Measurements from ENCODE around the gene RRP8.
A peak's percentile ranks its signal among the peaks of the same experiment; 100 is the strongest.

RRP8 gene

DNA sequence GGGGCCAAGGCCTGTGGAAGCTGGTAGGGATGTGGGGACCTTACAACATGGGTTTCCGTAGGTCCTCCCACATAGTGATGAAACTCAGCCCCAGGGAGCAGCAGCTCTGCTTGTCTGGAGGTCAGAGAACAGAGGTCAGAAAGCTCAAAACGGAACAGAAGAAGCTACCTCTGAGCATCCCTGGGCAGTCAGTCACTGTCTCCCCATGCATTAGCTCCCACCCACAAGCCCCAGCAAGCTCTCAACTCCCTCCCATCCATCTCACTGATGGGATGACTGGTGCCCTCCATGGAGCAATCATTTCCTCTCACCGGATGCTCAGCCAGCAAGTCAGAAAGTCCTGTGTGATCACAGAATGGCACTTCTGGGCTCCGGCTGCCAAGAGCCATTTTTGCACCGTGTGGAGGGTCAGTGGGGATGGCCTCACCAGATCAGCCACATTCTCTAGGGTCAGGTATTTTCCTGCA, 13.9 kb upstream of the RRP8 start:
- DNase-seq (ENCODE audit: low read depth) = no peak

DNA sequence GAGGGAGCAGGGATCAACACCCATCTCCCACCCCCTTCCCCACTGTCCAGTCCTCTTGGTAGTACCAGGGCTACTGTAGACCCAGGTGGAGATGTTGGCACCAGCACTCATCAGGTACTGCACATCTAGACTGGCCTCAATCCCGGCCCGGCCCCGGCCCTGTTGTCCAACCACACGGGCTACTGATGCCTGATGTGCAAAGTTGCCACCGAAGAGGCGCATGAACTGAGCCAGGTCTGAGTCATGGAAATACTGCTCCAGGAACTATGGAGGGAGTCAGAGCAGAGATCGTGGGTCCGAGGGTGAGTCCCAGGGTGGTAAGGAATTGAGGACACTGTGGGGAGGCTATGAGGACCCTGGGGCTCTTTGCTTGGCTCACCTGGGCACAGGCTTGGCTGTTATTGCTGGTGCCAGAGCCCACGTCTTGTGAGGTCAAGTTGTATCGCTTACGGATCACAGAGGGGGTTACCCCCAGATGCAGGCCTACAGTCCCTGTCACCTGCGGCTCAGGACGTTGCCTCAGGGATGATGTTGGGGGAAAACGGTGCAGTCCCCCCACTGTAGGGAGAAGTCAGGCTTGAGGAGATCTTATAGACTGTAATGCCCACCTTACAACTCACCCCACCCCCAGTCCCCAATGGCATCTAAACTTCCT, 13.3 kb upstream of the RRP8 start:
- no peak for DNase-seq (ENCODE audit: low read depth)

DNA sequence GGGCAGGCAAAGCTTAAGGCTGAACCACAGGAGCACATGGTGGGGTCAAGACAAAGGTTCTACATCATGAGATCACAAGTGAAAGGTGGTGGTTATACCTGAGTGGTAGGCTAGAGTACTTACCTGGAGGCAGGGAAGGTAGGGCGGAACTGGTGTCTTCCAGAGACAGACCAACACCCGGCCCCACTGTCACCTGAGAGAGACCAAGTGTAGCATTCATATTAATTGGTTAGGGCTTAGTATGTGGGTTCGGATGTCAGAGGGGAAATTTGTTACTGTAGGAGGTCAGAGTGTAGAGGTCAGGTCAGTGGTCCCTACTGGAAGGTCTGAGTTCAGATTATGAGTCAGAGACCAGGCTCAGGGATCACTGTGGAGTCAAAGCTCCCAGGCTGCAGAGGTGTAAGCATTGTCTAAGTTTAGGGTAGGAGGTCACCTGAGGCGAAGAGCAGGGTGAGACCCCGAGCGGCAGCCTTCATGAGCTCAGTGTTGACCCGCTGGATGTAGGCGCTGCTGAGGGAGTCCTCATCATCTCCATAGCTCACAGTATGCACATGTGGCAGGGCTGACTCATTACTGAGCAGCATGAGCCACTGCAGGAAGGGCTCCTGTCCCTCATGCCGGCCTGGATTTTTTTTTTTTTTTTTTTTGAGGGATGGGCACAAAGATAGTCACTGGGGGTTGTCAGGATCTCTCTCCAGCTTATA, 12.6 kb upstream of the RRP8 start:
- no peak for DNase-seq (ENCODE audit: low read depth)

DNA sequence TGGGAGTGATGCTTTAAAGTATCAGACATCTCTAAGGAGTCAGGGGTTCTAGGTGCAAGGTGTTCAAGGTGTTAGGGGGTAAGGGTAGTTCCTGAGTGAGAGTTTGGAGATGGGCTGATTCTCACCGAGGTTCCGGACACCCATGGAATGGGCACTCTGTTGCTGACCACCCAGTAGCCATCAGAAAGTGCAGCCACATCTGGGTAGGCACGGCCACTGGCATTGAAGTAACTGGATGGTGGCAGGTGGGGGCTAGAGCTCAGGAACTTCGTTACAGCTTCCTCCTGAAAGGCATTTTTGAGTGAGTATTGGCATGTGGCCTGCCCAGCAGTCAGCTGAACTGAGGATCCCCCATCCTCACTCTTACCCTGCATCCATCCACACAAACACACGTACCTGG, 11.6 kb upstream of the RRP8 start:
- DNase-seq (ENCODE audit: low read depth) = no peak

DNA sequence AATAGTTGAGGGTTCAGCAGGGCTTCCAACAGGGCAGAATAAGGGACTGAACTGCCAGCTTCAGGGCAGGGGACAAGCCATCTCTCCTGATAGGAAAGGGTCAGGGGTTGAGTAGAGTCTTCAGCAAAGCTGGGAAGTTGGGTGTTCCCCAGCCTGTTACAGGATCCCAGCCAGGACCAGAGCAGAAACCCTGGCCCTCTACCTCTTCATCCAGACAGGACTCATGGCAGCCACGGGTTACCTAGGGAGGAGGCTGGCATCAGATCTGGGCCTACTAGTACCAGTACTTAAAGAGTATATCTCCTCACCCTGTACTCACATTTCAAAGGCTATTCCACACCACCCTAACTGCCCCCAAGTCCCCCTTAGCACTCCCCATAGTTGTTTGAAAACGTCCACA, 11.0 kb upstream of the RRP8 start:
- no peak for DNase-seq (ENCODE audit: low read depth)

DNA sequence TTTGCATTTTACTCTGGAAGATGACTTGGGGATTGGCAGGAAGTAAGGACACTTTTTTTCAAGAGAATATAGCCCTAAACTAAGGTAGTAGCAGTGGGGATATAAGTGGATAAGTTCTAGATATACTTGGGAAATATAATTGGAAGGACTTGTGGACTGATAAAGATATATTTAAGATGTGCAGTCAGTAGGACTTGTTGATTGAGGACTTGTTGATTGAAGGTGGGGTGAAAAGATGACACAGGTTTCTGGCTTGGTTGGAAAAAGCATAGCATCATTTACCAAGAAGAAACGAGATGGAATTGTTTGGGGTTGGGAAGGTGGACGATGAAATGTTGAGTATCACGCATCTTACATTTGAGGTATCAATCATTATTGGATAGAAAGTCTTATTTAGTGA, 10.1 kb upstream of the RRP8 start:
- DNase-seq (ENCODE audit: low read depth) = no peak

DNA sequence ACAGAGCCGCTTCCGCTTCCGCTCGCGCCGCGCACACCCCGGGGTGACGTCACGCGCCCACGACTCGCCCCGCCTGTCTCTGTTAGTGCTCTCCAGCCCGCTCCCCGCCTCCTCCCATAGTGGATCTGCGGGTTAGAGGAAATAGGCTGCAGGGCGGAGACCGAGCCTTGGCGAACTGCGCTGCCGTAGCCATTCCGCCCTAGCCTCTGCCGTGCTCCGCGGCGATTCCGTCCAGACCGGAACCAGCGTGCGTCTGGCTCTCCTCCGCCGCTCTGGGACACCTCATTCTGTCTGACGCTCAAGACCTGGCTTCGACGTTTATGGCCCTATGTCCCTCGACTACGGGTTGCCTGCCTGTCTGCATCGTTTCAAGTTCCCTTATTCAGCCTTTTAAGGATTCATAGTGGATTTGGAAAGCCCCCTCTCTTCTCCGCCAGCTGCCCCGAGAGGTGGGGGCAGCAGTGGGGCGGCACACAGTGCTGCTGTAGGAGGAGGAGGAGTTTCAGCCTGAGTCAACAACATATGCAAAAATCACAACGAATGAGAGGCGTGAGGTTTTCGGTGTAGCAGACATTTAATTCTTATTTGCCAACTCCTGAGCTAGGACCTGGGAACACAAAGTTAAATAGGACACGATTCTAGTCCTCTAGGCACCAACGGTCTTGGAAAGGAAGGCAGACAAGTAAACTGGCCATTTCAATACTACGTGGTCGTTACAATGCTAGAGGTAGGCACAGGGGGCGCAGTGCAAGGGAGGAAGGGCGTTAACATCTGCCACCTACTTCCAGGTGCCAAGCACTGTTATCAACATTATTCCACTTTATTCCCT, 9.0 kb upstream of the RRP8 start, which contains the start of gene TAF10:
Gene TAF10, minus strand, starts transcription at position 4 of the 829 bp plus-strand sequence. CDS start 27 bp downstream, outside the sequence.
- DNase-seq (ENCODE audit: low read depth) = peak; percentile 96

DNA sequence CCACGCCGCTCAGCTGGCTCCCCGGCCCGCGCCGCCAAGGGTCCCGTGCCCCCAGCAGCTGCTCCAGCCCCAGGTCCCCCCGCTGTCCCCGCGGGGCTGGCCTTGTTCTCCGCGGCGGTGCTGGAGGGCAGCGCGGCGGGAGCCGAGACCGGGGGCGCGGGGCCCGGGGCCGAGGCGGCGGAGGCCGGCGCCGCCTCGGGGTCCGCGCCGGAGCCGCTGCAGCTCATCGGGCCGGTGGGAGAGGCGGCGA, 8.5 kb upstream of the RRP8 start:
- DNase-seq (ENCODE audit: low read depth) = no peak

DNA sequence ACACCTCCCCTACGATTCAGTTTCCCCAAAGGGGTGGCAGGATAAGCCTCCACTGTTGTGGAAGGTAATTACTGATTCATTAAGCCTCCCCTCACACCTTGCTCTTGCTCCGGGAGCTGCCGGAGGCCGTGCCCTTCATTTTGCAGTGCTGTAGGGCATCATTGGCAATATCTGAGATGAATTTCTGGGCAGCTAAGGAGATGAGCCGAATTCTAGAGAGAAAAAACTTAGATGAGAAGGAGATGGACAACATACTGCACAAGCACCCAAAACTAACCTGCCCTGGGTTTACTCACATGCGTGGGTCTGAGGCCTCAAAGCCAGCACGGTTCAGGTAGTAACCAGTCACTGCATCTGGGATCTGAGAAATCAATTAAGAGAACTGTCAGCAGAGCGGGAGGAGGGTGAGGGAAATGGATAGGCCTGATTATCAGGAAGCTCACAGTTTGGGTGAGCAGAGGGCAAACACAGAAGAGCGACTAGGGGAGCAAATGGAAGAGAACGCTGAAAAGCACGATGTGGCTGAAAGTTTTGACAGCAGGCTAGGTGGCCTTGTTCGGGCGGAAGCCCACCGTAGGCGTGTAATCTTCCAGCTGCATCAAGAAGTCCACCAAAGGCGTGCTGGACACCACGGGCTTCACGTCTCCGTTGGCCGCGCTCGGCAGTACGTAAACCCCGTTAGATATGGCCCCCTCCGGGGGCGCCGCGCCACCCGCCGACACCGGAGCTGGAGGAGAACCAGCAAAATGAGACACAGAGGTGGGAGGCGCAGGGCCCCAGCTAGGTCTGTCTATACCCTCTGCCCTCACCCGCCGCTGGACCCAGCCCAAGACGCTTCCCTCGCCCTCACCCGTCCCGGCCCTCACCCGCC, 7.9 kb upstream of the RRP8 start:
- DNase-seq (ENCODE audit: low read depth) = peak; percentile 12

DNA sequence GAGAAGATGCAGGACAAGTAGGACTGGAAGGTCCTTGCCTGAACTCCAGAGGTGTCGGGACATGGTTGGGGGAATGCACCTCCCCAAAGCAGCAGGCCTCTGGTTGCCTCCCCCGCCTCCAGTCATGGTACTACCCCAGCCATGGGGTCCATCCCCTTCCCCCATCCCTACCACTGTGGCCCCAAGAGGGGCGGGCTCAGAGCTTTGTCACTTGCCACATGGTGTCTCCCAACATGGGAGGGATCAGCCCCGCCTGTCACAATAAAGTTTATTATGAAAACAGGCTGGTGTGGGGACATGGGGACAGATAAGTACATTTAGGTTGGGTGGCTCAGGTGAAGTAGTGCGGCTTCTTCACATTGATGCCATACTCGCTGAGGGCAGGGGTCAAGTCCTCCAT, 7.2 kb upstream of the RRP8 start:
- no peak for DNase-seq (ENCODE audit: low read depth)

DNA sequence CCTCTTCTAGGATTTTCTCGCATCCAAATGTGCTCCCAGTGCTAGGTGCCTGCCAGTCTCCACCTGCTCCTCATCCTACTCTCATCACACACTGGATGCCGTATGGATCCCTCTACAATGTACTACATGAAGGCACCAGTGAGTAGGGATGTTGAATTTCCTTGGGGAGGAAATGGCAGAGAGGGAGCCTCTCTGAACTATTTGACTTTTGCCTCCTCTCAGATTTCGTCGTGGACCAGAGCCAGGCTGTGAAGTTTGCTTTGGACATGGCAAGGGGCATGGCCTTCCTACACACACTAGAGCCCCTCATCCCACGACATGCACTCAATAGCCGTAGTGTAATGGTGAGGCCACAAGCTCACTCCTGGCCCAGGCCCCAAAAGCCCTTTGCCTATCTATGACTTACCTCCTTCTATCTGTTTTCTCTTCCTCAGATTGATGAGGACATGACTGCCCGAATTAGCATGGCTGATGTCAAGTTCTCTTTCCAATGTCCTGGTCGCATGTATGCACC, 6.1 kb upstream of the RRP8 start:
- no peak for DNase-seq (ENCODE audit: low read depth)

DNA sequence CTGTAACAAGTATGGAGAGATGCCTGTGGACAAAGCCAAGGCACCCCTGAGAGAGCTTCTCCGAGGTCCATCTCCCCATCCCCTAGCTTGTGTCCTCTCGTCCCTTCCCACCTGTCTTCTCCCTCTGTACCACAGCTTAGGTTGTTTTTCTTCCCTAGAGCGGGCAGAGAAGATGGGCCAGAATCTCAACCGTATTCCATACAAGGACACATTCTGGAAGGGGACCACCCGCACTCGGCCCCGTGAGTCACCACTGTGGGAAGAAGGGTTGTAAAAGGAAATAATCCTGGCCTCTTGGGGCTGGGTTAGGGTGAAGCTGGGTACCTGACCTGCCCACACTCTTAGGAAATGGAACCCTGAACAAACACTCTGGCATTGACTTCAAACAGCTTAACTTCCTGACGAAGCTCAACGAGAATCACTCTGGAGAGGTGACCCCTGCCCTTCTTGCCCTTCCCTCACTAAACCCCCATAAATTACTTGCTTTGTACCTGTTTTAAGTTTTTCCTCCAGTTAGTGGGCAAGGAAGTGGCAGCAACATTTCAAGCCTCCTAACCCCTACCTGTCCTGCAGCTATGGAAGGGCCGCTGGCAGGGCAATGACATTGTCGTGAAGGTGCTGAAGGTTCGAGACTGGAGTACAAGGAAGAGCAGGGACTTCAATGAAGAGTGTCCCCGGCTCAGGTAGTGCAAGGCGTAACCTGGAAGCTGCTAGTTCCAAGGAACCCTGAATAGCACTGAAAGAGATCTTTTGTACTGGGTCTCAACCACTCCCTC, 5.5 kb upstream of the RRP8 start:
- no peak for DNase-seq (ENCODE audit: low read depth)

DNA sequence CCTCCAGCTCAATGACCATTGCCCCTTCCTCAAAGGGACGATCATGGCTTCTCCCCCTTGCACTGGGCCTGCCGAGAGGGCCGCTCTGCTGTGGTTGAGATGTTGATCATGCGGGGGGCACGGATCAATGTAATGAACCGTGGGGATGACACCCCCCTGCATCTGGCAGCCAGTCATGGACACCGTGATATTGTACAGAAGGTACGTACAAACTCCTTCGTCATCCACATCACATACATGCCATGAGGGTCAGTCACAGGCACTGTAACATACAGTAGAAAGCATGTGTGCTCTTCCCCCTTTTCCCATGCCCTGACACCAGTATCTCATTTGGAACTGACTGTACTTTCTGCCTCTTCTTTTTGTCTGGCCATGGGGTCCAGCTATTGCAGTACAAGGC, 4.6 kb upstream of the RRP8 start:
- no peak for DNase-seq (ENCODE audit: low read depth)

DNA sequence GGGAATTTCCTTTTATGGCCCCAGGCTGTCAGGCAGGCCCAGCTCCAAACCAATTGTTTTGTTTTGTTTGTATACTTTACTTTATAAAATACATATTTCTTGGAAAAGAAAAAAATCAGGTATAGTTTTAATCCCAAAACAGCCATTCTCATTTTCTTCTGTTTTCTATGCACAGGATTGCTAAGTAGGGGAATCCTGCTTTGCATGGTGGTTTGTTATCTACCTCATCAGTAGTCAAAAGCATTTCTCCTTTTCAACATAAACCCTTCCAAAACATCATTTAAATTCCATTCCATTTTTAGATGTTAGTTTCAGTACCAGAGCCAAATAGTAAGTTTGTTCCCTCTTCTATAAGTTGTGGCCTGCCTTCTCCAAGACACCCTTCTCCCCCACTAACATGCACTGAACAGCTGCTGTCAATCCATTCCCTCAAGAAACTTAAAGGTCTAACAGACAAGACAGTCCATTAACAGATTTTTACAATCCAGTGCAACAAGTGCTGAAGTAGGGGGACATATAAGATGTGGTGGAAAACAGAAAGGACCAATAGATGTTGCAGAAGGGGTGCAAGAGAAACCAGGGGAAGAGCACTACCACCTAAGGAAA, 3.9 kb upstream of the RRP8 start:
- DNase-seq (ENCODE audit: low read depth) = no peak

DNA sequence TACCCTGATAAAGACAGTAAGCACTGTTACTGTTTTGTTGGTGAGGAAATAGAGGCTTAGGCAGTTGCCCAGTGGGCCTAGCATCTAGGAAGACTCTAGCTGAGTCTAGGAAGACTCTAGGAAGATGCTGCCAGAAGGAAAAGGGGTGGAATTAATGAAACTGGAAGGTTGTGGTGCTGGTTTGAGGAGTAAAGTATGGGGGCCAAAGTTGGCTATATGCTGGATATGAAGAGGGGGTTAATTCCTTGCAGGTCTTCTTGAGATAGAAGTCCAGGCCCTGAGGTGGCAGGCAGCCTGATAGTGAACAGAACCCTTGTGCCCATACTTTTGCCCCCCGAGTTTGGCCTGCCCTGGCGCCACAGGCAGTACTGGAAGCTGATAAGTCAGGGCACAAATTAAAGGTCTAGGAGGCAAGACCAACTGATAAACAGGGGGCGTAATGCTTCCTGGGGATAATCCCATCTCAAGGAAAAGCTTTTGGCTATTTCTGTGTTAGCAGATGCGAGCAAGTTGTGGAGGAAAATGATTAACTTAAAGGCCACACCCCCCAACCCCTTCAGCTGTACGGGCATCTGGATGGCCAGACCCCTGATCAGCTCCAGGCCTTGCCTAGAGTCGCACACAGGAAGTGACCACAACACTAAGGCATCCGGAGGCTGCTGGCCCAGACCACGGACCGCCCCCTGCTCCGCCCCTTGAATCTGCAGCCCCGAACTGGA, 3.2 kb upstream of the RRP8 start:
- DNase-seq (ENCODE audit: low read depth) = peak; percentile 90

DNA sequence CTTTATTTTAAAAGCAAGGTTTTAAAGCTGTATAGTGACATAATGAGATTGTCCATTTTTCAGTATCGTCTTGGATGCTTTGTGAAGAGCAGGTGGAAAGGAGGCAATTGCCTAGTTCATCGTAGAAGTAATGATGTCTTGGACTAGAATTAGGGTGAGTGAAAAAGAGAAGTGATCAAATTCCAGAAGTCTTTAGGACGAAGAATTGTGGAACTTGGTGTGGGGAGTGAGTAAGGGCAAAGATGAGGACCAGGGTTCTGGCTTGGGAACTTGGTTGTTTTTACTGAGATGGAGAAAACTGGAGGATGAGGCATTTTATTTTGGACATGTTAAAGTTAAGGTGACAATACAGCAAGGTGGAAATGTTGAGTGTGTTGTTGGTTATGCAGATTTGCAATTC, 1.4 kb upstream of the RRP8 start:
- no peak for DNase-seq (ENCODE audit: low read depth)

DNA sequence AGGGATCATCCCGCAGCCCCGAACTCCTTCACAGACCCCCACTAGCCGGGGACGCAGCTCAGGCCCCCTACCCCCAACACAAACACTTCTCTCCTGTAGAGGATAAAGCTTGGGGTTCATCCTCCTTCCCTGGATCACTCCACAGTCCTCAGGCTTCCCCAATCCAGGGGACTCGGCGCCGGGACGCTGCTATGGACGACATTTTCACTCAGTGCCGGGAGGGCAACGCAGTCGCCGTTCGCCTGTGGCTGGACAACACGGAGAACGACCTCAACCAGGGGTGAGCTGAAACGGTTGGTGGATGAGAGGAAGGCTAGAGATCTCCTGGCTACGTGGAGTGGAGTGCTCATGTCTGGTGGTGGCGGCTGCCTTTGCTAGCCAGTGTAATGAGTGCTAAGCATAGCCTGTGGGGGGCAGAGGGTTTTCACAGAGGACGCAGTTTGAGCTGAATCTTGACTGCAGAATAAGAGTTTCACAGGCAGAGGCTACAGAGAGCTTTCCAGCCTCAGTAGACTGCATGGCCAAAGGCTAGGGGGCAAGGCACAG, 738 bp upstream of the RRP8 start:
- DNase-seq (ENCODE audit: low read depth) = peak; percentile 62

DNA sequence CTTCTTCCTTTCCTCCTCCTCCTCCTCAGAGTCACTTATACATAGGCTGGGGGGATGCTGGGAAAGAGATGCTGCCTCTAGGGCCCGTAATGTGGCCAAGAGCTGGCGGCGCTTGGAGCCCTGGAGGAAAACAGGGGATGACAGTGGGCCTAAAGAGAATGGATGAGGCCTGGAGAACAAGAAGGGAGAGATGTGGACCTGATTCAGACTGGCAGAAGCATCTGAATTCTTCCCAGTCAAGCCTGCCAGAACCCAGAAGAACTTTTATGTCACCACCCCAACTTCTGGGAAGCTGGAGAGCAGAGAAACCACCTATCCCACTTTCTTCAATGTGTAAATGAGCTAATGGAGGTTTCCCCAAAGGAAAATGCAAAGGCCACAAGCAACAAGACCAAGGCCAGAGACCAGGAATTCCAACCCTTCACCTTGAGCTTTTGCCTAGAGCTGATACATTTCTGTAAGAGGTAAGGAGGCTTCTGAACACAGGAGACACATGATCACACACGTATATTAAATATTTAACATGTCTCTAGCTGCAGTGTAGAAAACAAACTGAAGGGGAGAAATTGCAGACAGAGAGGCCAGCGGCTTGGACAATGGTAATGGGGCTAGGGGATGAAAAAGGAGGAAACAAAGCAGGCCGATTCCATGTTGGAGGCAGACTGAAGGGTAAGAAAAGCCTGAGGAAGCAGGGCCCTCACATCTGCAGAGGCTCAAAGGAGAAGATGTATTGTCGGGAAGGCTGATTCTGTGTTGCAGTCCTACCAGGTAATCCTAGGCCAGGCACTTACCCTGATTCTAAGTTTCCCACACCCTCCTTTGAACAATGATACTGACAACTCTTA, 1.1 kb downstream of the RRP8 start:
- DNase-seq (ENCODE audit: low read depth) = no peak

DNA sequence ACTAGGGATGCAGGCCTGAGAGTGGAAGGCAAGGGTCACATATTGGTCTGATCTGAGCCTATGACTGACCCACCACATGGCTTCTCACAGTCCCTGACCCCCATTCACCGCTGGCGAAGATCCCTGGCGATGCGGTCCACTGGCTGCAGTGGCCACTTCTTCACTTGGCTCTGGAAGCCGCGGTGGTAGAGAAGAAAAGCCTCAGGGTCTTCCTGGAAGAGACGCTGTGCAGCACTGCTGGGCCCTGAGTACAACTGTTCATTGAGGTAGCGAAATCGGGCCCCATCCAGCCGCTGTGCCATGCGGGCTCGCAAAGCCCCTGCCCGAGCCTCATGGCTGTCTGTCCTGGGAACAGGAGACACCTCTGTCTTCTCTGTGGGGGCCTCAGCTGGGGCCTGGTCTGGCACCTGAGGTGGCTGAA, 2.4 kb downstream of the RRP8 start:
- no peak for DNase-seq (ENCODE audit: low read depth)

Data from fibroblast of gingiva (primary cell).